ENCODE results near the gene IFNG-AS1.
A peak's percentile ranks its signal among the peaks of the same experiment; 100 is the strongest.

The IFNG-AS1 gene

DNA sequence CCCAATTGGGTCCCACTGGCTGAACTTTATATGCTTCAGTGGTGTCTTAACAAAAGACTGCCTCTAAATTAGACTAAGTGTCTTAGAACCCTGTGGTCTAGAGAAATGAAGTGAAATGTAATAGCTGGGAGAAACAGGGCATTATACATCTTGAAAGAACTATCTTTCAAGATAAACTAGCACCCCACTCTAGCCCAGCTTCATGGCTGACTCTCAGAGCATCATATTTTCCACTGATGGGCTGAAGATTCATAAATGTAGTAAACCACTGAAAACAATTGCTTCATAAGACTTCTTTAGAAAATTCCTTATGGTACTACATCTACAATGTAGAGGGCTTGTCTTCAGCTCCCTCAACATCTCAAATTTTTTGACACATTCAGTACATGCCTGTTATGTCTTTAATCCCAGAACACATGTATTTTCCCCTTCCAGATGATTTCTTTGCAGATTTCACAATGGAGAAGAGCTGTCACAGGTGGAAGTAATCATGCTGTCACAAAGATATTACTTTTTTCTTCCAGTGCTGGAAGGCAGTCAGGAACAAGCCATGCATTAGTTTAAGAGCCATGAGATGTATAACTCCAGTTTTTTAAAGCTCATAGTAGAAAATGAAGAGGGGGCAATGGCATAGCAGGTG, 48.5 kb downstream of the IFNG-AS1 start:
- no peak for DNase-seq (ENCODE audit: low read depth)

DNA sequence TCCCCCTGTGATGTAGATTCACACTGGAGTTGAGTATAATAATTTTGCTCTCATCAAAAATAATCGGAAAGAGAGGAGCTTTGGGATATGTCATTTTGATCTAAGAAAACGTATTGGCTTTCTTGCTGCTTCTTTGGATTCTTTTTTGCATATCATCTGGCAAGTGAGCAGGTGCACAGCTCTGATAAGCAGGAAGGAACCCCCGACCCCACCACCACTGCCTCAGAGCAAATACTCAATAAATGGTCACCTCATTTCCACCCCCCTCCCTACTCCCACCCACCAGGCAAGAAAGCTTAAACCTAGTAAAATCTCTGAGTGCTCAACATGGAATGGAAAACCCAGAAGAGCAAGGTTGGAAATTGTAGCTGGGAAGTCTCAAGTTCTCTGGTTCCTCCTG, 49.4 kb downstream of the IFNG-AS1 start:
- no peak for DNase-seq (ENCODE audit: low read depth)

DNA sequence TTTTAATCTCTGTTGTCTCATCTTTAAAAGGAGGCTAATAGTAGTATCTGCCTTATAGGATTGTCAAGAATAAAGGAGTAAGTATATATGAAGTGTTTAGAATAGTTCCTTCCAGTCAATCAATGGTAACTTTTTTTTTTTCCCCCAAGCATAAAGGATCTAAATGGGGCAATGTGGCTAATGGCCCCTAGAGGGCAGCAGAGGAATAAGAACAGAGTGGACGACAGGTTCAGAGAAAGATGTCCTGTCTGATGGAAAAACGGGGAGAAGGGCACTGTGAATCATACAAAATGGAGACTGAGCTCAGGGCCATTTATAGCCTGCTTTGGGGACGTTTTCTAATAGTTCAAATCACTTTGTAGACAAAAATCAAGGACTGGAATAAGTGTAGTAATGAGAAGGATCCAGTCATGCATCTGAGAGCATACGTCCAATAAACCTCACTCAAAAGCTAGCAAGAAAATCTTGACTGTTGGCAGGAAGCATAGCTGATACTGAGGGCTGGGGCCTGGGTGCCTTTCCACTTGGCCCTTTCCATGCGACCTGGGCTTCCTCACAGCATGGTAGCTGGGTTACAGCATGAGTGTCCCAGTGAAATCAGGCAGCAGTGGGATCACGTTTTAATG, 51.3 kb downstream of the IFNG-AS1 start:
- peak; percentile 44 for DNase-seq (ENCODE audit: low read depth)

DNA sequence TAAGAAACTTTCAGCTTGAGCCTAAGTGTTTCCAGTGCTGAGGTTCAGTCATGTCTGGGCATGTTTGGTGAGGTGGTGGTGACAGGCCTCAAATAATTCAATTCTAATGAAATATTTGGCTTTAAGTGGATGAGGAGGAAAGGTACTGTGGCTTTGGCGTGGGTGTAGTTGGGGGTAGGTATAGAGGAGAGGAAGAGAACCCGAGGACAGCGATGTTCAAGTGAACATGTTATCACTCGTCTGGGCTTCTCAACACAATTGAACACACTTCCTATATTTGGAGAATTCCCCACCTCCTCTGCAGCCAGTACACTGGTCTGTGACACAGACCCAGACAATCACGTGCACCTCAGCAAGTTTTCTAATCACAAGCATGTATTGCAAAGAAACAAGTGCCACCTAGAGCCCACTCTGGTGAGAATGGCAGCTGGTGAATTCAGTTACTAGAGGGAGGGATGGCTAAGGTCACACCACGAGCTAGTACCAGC, 53.0 kb downstream of the IFNG-AS1 start:
- no peak for DNase-seq (ENCODE audit: low read depth)

DNA sequence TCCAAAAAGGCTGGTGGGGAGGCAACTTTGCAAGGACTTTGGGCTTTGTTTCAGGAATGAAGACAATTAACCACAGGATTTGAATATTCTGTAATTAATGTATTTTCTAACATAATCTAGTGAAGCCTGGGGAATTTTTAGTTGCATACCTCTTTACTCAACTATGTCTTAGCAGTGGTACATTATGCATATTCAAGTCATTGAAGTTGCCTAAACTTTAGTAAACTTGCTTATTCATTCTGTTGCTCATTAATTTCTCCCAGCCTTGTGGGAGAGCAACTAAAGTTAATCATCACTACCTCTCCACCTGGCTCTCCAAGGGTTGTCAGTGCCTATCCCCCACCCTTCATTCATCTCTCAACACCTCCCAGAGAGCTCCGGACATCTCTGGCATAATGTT, 54.2 kb downstream of the IFNG-AS1 start:
- DNase-seq (ENCODE audit: low read depth) = no peak

DNA sequence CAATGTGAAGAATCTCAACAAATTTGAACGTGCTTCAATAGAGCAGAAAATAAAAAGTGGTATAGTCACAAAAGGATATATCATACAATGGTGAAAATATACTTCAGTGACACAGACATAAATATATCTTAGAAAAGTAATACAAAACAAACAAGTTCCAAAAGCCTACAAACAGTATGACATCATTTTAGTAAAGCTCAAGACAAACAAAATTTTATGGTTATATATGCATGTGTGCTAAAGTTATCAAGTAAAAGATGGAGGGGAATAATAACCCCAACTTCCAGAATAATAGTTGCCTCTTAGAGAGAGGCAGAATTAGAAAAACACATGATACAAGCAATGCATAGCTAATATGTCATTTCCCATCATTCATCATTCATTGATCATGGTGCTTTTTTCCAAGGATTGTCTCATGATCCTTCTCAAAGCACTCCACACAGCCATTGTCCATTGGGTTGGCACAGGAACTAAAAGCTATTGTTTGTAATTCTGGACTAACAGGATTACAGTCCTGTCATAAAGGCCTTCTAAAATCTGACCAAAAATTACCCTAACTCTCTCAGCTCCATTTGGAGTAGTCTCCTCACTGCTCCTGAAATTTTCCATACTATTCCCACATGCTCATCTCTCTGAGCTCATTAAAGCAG, 59.5 kb downstream of the IFNG-AS1 start:
- DNase-seq (ENCODE audit: low read depth) = no peak

DNA sequence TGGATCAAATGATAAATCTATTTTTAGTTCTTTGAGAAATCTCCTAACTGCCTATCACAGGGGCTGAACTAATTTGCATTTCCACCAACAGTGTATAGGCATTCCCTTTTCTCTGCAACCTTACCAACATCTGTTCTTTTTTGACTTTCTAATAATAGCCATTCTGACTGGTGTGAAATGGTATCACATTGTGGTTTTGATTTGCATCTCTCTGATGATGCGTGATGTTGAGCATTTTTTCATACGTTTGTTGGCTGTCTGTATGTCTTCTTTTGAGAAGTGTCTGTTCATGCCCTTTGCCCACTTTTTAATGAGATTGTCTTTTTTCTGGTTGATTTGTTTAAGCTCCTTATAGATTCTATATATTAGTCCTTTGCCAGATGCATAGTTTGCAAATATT, 67.1 kb downstream of the IFNG-AS1 start:
- no peak for DNase-seq (ENCODE audit: low read depth)

DNA sequence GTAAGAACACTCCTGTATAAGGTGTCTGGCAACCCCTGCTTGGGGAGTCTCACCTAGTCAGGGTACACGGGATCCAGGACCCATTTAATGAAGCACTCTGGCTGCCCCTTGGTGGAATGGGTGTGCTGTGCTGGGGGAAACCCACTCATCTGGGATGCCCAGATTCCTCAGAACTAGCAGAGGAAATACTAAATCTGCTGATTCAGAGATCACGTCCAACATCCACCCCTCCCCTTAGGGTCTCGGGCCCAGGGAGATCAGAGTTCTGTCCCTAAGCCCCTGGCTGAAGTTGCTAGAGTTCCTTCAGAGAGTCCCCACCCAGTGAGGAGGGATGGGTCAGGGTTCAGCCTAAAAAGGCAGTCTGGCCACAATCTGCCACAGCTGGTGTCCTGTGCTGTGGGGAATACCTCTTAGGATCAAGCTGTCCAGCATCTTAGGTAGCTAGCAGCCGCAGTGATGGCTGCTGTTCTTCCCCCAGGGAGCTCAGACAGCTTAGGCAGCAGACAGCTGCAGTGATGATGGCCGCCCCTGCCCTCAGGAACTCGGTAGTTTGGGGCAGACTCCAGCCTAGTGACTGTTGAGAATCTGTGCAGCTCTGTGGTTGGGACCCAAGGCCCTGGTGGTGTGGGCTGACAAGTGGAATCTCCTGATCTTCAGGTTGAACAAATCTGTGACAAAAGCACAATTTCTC, 74.8 kb downstream of the IFNG-AS1 start:
- DNase-seq (ENCODE audit: low read depth) = no peak

DNA sequence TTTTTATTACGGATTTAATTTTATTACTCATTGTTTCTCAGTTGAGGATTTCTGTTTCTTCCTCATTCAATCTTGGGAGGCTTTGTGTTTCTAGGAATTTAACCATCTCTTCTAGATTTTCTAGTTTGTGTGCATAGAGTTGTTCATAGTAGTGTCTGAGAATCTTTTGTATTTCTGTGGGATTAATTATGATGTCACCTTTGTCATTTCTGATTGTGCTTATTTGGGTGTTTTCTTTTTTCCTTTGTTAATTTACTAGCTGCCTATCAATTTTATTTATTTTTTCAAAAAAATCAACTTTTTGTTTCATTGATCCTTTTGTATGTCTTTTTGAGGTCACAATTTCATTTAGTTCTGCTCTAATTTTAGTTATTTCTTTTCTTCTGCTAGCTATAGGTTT, 75.9 kb downstream of the IFNG-AS1 start:
- DNase-seq (ENCODE audit: low read depth) = no peak

DNA sequence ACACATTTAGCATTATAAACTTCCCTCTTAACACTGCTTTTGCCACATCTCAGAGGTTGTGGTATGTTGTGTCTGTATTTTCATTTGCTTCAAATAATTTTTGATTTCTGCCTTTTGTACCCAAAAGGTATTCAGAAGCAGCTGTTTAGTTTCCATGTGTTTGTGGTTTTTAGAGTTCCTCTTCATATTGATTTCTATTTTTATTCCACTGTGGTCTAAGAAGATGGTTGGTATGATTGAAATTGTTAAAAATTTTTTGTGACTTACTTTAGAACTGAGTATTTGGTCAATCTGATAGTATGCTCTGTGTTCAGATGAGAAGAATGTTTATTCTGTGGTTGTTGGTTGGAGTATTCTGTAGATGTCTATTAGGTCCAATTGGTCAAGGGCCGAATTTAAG, 76.4 kb downstream of the IFNG-AS1 start:
- no peak for DNase-seq (ENCODE audit: low read depth)

DNA sequence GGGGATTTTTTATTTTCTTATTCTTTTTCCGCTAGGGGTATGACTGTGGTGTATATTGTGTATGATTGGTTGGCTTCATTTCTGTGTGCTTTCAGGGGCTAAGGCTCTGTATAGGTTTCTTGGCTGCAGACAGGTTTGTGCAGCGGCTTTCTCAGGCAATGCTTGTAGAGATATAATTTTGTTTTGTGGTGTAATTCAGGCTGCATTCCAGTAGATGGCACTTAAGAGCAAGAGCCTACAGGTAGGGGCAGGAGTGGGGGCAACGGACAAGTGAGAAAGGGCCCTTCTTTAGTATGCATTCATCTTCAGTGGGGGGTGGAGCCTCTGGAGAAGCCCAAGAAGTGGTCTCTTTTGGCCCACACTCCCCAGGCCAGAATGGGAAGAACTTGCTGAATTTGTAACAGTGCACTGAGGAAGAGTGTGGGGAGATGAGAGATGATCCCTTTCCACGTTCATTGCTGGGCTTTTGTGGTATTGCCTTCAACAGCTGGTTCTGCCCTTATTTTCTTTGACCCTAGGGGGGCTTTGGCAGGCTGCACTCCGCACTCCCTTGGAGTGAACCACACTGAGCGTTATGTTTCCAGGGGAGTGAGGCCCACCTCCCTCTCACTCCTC, 78.6 kb downstream of the IFNG-AS1 start:
- DNase-seq (ENCODE audit: low read depth) = no peak

DNA sequence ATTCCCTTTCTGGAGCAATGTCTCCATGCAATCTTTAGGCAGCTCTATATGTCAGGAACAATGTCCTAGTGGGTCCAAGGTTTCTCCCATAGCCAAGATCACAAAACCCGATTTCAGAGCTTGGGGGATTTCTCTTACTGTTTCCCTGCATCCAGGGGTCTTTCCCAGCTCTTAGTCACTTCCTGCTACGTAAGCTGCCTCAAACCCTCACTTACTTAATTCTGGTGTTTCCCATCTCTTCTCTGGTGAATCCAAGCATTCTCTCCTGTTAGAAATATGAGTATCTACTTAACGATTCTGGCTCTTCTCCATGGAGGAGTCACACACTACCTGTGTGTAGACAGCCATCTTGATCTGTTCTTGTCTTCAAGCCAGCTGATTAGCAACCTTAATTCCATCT, 80.0 kb downstream of the IFNG-AS1 start:
- DNase-seq (ENCODE audit: low read depth) = no peak

Data from activated T-cell treated with anti-CD3 and anti-CD28 coated beads for 1 hour (primary cell).